ENCODE measurements around the gene MANF. TPM values are rescaled to one million over a fixed set of nuclear protein-coding genes. Genes with fewer than 3 reads are reported as not detected.
A peak's percentile ranks its signal among the peaks of the same experiment; 100 is the strongest.

Gene MANF
- total and polyA plus RNA-seq, 2 experiments from 2014 or later = 48.7 to 92.7 TPM

GRCh38 chr3:51395493-51396213 lies 10.6 kb downstream of the MANF start (continued):
- TF ChIP-seq NANOG (IDR thresholded peaks at IDR 0.05; ENCODE audit: borderline replicate concordance) = no peak

GRCh38 chr3:51396401-51396800 lies 11.3 kb downstream of the MANF start:
- Histone ChIP-seq H4K20me1 (replicated peaks; ENCODE audit: insufficient read depth) (peaks cover 27% of the 10 kb centered on the region), H3K27ac (ENCODE audit: low read depth) (no peak overlapping the region), H3K9me2 (ENCODE audit: insufficient read depth) (no peaks in the 10 kb centered on the region), H2AFZ (no peak overlapping the region), H3K4me1 (ENCODE audit: insufficient read depth) (peaks cover 13% of the 10 kb centered on the region), H3K36me3 (ENCODE audit: insufficient read depth) (peaks cover 15% of the 10 kb centered on the region), H3K79me2 (replicated peaks; ENCODE audit: insufficient read depth) (peaks cover 45% of the 10 kb centered on the region), H3F3A (replicated peaks; ENCODE audit: low read depth) (peaks cover 9% of the 10 kb centered on the region; the same call in 1 of the 2 replicates), H3K4me2 (no peak overlapping the region), H3K4me3 (no peak overlapping the region), H3K27me3 (ENCODE audit: insufficient read depth) (no peaks in the 10 kb centered on the region)
- ATAC-seq (no peak), DNase-seq (ENCODE audit: low spot score) (no peak)
- no peak overlapping the region for H3K4me3 Mint-ChIP-seq
- peak overlapping the region; percentile 0; the same call in 1 of the 2 replicates for H3K27ac Mint-ChIP-seq
- peaks cover 16% of the 10 kb centered on the region for H3K27me3 Mint-ChIP-seq (ENCODE audit: insufficient read depth, low read depth, poor library complexity)
- TF ChIP-seq ZNF462 (CRISPR knock-in tag; IDR thresholded peaks at IDR 0.05) = no peak
- TF ChIP-seq POLR2AphosphoS5 (IDR thresholded peaks at IDR 0.05; ENCODE audit: low read depth) = 0 out of 2 replicates have a peak, but pooled peaks have one; percentile 4
- TF ChIP-seq EZH2 (IDR thresholded peaks at IDR 0.05; ENCODE audit: low read depth, unreplicated experiment) = no peak
- H3K9me3 Mint-ChIP-seq = peaks cover 20% of the 10 kb centered on the region; the same call in 2 of the 3 replicates
- H3K36me3 Mint-ChIP-seq (ENCODE audit: low read depth) = peaks cover 60% of the 10 kb centered on the region
- H3K4me1 Mint-ChIP-seq = peaks cover 30% of the 10 kb centered on the region

Data from GM23338 (cell line).